BJ (cell line): Measurements from ENCODE around the gene PDS5A. TPM values are rescaled to one million over a fixed set of nuclear protein-coding genes. Genes with fewer than 3 reads are reported as not detected.

Experiments used
- CTCF ChIA-PET: fragments of 350-600 bp; formaldehyde crosslinking; extraction: SDS; loops from one replicate; lab custom pipeline; 2021; ENCODE audit warnings: antibody characterized with exemption, inconsistent platforms; lab: Yijun Ruan, JAX
- POLR2A ChIA-PET: fragments of 300-600 bp; sonication (Branson Sonifier 250); formaldehyde crosslinking; extraction: SDS; loops from one replicate; lab custom pipeline; 2021; ENCODE audit warnings: antibody characterized with exemption; lab: Charles Lee
- DNase-seq: peaks from one replicate; pipeline ENCODE4 v3.0.0-alpha.2; 2011; ENCODE audit warnings: low read depth
- H3K27me3 ChIP-seq: 2 replicates; pipeline ENCODE4 v1.6.0; 2011; ENCODE audit warnings: low read length; ENCODE audit not compliant: control insufficient read depth, insufficient read depth
- H3K36me3 ChIP-seq: 2 replicates; pipeline ENCODE4 v1.5.1; 2011; ENCODE audit warnings: low read length; ENCODE audit not compliant: control insufficient read depth, insufficient read depth
- H3K4me3 ChIP-seq: 2 replicates; pipeline ENCODE4 v1.5.1; 2011; ENCODE audit warnings: low read depth, mild to moderate bottlenecking, control low read depth, low read length
- CTCF ChIP-seq: IDR thresholded peaks from 2 replicates; pipeline ENCODE4 v1.5.1; 2011; ENCODE audit warnings: low read depth, mild to moderate bottlenecking, control low read depth, inconsistent platforms, low read length, moderate library complexity; ENCODE audit not compliant: insufficient read depth
- polyA plus RNA-seq: library from polyadenylated mRNA; depleted of rRNA; stranded (reverse); fragments of >200 nt; gene quantifications from 2 replicates; pipeline ENCODE4 v1.2.3, GENCODE V29; 2011

The PDS5A gene
- polyA plus RNA-seq, 1 experiment: 17.8 TPM

GRCh38 chr4:39937683-39938268, 39.9 kb downstream of the PDS5A start:
- TF ChIP-seq CTCF: no peak
- Histone ChIP-seq H3K27me3 (no peaks in the 10 kb centered on the region), H3K36me3 (no peaks in the 10 kb centered on the region), H3K4me3 (no peak overlapping the region)
- ChIA-PET POLR2A (no interaction called here), CTCF (interaction anchor here (1.6 kb wide), 1 partner anchor 13 kb away, joined by 7 read pairs; no protein-coding TSS in a partner anchor)
- no peak for DNase-seq

- no peaks in the 10 kb centered on the region for H3K36me3 ChIP-seq
- no peak overlapping the region for H3K4me3 ChIP-seq
- ChIA-PET POLR2A (no interaction called here), CTCF (interaction anchor here (1.1 to 1.6 kb wide), 2 partner anchors 12 to 19 kb away, joined by 3 to 7 read pairs; no protein-coding TSS in a partner anchor)
- no peaks in the 10 kb centered on the region for H3K27me3 ChIP-seq
- no peak for DNase-seq
- TF ChIP-seq CTCF: no peak
These were observed 40.9 kb downstream of the PDS5A start for GRCh38 chr4:39936565-39937418.

GRCh38 chr4:39933671-39934590, 43.8 kb downstream of the PDS5A start:
- no peak for TF ChIP-seq CTCF
- ChIA-PET POLR2A (no interaction called here), CTCF (interaction anchor here (0.6 to 1.2 kb wide), 6 partner anchors 9 to 752 kb away, joined by 3 read pairs; no protein-coding TSS in a partner anchor)
- no peak for DNase-seq
- H3K27me3 ChIP-seq: no peaks in the 10 kb centered on the region
- no peaks in the 10 kb centered on the region for H3K36me3 ChIP-seq
- no peak overlapping the region for H3K4me3 ChIP-seq

- Histone ChIP-seq H3K27me3 (no peaks in the 10 kb centered on the region), H3K4me3 (no peak overlapping the region), H3K36me3 (no peaks in the 10 kb centered on the region)
- no peak for TF ChIP-seq CTCF
- no peak for DNase-seq
- CTCF ChIA-PET: interaction anchor here (1.1 kb wide), 1 partner anchor 15 kb away, joined by 3 read pairs; no protein-coding TSS in a partner anchor
- POLR2A ChIA-PET: interaction anchor here (0.7 kb wide), 1 partner anchor 26 kb away, joined by 3 read pairs; no protein-coding TSS in a partner anchor
These were observed 44.8 kb downstream of the PDS5A start for GRCh38 chr4:39932776-39933402.
